NCI-H345 treated with DMSO at 0.1 percent for 48 hours (cell line): ENCODE data around the gene C9orf78.
A peak's percentile ranks its signal among the peaks of the same experiment; 100 is the strongest.
"Not testable (repeated sequence)": the region's sequence is repeated elsewhere in the genome, so short reads cannot be mapped to it uniquely, and the experiment has no call there.

Experiments
- DNase-seq: peaks from one replicate; lab custom pipeline; 2025; ENCODE audit not compliant: unreplicated experiment; lab: John Stamatoyannopoulos, UW

The C9orf78 gene

DNA sequence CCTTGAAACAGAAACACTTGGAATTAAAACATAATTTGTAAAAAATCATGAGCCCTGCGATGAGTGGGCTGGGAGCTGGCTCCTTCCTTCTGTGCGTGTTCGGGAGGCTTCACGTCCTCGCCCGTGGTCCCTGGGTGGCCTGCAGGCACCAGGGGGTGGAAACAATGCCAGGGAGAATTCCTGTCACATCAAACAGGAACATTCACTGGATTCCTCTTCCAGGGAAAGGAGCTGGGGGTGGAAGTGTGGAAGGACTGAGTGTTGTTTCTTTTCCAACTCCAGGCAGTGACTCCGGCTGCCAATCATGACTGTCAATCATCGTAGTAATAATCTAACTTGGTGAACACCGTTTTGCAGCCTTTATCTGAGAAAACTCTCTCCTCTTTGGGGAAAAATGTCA is 21.4 kb downstream of the C9orf78 start:
- DNase-seq, result no peak

DNA sequence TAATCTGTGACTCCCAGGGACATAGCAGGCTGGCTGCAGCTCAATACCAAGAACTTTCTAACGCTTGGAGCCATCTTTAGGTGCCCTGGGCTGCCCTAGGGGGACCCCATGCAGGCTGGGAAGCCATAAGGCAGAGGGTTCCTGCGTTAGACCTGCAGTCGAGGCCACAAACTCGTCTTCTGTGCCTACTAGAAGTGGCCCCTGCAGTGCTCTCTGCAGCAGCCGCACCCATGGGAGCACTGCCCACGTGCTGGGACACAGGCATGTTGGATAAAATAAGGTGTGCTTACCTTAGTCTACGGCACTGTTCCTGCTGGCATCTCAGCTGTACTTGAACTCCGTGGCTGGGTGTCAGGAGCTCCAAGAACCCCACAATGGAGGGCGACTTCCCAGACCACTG is 22.7 kb downstream of the C9orf78 start:
- DNase-seq, result no peak

DNA sequence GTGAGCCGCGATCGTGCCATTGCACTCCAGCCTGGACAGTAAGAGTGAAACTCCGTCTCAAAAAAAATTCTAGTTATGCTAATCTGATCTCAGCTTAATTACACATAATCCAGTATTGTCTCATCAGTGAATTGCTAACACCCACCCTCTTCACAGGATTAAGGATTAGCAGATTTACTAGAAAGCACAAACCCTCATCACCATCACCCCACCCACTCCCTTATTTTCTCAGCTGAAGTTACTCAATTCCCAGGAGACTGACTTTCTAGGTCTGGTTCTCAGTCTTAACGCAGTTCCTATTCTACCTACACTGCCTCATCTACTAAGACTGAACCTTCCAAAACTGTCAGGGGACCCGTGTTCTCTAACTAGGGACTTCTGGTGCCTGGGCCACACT is 23.1 kb downstream of the C9orf78 start:
- DNase-seq, result no peak

GRCh38 chr9:129810788-129811187 is 24.3 kb downstream of the C9orf78 start:
- DNase-seq, result no peak

DNA sequence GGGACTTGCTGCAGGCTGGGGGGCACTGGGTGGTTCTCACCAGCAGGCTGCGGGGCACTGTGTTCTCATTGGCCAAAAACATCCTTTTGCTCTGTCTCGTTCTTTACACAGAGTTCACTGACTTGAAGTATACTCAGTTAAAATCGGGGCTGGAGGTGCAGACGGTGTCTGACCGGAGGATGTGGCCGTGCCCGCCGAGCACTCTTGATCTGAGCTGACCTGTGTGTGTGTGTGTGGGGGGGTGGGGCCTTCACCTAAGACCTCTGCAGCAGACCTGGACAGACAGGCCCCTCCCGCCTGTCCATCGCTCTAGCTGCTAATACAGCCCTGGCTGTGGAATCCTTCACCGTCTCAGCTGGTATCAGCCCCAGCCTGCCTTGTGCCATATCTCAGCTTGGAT is 25.0 kb downstream of the C9orf78 start:
- DNase-seq, result no peak

- no peak for DNase-seq
These were observed 25.7 kb downstream of the C9orf78 start for GRCh38 chr9:129809346-129809745.

DNA sequence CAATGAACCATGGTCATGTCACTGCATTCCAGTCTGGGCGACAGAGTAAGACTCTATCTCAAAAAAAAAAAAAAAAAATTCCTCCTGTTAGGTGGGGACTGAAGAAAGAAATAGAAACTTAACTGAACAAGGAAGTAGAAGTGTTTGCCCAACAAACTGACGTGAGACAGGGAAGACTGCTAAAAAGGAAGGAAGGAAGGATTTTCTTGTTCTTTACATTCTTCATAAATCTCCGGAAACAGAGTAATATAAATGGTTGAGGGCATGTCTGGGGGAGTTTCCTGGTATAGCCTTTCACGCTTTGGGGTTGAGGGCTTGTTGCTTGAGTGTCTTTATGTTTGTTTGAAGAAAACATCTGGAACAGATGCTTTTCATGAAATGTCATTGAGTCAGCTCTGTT is 29.0 kb downstream of the C9orf78 start:
- DNase-seq, result no peak

DNA sequence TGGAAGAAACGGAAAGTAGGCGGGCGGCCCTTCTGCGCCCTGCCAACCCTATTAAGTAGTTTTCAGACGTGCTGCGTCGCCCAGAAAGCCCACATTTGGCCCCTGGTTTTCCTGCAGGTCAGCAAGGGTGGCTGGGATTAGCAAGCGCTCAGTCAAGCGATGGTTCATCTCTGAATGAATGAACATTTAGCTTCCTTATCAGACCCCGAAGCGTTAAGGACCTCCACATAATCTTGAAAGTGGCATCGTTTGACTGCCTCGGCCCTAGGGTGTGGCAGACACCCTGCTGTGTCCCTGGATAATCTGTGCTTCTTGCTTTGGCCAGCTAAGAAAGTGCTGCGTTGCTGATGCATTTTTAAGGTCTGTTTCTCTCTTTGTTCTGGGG is 31.4 kb downstream of the C9orf78 start:
- DNase-seq, result no peak

- peak; percentile 77 for DNase-seq
These were observed 32.0 kb downstream of the C9orf78 start, which contains the start of gene TOR1B for GRCh38 chr9:129802833-129803675. Gene TOR1B, plus strand, starts transcription at chr9:129803184. Its CDS starts 29 bp downstream, at chr9:129803213.

DNA sequence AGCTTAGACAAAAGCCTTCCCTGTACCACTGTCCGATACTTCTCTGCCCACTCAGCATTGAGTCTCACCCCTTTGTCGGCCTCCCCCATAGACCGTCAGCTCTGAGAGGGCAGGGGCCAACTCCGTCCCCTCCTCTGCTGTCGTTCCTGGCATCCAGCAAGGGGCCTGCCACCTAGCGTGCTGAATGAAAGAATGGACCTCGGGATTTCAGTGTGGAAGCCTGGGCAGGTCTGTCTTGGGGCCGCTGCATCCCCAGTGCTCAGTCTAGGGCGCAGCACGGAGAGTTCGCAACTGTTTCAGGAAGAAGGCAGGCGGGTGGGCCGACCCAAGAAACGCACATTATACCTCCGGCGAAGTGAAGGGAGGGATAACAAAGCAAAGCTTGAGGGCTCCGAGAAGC is 33.6 kb downstream of the C9orf78 start:
- no peak for DNase-seq

DNA sequence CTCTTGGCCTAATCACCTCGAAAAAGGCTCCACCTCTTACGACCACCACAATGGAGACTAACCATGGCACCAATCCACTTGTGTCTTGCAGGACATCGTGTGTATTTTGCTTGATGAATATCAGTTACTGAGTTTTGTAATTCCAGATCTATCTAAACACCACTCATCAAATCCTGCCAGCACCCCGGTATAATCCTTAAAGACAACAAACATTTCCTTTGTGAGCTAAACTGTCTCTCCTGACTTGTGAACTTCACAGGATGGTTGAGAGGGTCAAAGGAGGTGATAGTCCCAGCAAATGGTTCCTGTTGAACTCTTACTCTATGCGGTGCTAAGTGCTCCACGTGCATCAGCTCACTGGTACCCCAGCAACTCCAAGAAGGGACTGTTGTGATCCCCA is 36.1 kb downstream of the C9orf78 start:
- DNase-seq, result no peak

DNA sequence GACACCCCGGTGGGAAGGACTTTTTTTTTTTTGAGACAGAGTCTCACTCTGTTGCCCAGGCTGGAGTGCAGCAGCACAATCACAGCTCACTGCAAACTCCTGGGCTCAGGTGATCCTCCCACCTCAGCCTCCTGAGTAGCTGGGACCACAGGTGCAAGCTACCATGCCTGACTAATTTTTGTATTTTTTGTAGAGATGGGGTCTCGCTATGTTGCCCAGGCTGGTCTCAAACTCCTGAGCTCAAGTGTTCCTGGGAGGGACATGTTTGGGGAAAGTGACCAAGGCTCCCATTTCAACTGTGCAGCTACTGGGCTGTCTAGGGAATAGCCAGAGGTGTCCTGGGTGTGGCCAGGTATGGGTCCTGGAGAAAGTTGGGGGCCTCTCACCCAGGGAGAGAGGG is 39.0 kb downstream of the C9orf78 start:
- not testable (repeated sequence) for DNase-seq

- no peak for DNase-seq
These were observed 40.5 kb downstream of the C9orf78 start for GRCh38 chr9:129794549-129794948.

GRCh38 chr9:129786481-129786880 is 48.6 kb downstream of the C9orf78 start:
- DNase-seq, result no peak

DNA sequence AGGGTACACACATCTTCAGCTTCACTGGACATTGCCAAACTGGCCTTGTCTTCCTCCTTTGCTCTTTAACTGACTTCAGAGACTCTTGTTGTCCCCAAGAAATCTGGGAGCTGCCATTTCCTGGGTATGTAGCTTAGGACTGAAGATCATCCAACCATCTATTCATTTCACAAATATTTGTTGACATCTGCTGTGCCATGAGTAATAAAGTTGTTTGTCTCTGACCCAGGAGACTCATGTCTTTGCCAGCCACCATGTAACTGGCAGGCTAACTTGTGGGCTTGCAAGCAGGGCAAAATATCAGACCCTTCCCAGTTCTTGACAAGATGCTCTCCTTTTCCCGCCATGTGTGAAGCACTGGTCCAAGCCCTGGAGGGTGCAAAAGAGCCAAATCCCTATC is 49.2 kb downstream of the C9orf78 start:
- no peak for DNase-seq

DNA sequence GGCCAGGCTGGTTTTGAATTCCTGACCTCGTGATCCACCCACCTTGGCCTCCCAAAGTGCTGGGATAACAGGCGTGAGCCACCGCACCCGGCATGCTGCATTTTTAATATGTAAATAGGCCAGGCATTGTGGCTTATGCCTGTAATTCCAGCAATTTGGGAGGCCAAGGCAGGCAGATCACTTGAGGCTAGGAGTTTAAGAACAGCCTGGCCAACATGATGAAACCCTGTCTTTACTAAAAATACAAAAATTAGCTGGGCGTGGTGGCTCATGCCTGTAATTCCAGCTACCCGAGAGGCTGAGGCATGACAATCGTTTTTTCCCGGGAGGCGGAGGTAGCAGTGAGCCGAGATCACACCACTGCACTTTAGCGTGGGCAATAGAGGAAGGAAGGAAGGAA is 50.1 kb downstream of the C9orf78 start:
- DNase-seq, result not testable (repeated sequence)

- DNase-seq, result peak; percentile 55
These were observed 51.3 kb downstream of the C9orf78 start for GRCh38 chr9:129783516-129784361.

GRCh38 chr9:129781981-129782380 is 53.1 kb downstream of the C9orf78 start:
- no peak for DNase-seq

DNA sequence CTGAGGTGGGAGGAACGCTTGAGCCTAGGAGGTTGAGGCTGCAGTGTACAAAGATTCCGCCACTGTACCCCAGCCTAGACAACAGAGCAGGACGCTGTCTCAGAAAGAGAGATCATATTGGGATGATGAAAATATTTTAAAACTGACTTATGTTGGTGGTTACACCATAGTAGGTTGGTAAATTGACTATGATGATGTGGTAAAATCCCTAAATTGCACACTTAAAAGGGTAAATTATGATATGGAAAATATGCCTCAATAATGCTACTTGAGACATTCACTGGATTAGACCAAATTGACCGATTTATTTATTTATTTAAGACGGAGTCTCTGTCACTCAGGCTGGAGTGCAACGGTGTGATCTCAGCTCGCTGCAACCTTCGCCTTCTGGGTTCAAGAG is 53.9 kb downstream of the C9orf78 start:
- DNase-seq, result no peak

DNA sequence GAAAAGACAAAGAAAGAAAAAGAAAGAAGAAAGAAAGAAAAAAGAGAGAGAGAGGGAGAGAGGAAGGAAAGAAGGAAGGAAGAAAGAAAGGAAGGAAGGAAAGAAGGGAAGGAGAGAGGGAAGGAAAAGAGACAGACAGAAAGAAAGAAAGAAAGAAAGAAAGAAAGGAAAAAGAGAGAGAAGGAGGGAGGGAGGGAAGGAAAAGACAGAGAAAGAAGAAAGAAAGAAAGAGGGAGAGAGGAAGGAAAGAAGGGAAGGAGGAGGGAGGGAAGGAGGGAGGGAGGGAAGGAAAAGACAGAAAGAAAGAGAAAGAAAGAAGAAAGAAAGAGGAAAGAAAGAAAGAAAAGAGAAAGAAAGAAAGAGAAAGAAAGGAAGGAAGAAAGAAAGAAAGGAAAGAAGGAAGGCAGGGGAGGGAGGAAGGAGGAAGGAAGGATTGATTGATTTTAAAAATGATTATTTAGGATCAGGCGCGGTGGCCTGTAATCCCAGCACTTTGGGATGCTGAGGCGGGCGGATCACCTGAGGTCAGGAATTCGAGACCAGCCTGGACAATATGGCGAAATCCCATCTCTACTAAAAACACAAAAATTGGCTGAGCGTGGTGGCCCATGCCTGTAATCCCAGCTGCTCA is 55.4 kb downstream of the C9orf78 start:
- DNase-seq, result no peak

GRCh38 chr9:129778469-129778868 is 56.6 kb downstream of the C9orf78 start:
- no peak for DNase-seq

DNA sequence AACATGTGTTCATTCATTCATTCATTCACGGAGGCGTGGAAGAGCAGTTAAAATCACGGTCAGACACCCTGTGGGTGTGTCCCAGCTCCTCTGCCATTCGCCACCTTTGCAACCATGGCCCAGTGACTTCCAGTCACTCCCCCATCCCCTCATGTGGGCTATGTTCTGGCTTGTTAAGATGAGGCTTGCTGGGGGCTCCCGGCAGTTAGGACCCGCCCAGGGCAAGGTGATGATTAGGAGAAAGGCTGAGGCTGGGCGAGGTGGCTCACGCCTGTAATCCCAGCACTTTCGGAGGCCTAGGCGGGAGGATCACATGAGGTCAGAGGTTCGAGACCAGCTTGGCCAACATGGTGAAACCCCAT is 57.3 kb downstream of the C9orf78 start:
- no peak for DNase-seq
